ENCODE results near the gene ZNF554.

GRCh38 chr19:2827840-2828489 is 8.3 kb downstream of the ZNF554 start:
- no peak for TF ChIP-seq CTCF (IDR thresholded peaks at IDR 0.05 in 8 of 11, conservative IDR thresholded peaks at IDR 0.05 in 3 of 11)
- no peak for TF ChIP-seq POLR2A (IDR thresholded peaks at IDR 0.05)
- no peak for TF ChIP-seq POLR2AphosphoS5 (IDR thresholded peaks at IDR 0.05)
